Stimulated activated CD8-positive, alpha-beta memory T cell treated with anti-CD3 and anti-CD28 coated beads, Interleukin-2, amount 100 ng/mL, for 1 hour (primary cell): Measurements from ENCODE around the gene CHCHD10.
A peak's percentile ranks its signal among the peaks of the same experiment; 100 is the strongest.

Experiments
- DNase-seq, 2 donors: peaks; one replicate each; pipeline ENCODE4 v3.0.0-alpha.2; 2020; ENCODE audit warnings: low read depth in 2 of 2

Gene CHCHD10

GRCh38 chr22:23787910-23788309, 20.1 kb upstream of the CHCHD10 start:
- no peak for DNase-seq

GRCh38 chr22:23787600-23787896, 19.8 kb upstream of the CHCHD10 start:
- DNase-seq, result no peak

DNA sequence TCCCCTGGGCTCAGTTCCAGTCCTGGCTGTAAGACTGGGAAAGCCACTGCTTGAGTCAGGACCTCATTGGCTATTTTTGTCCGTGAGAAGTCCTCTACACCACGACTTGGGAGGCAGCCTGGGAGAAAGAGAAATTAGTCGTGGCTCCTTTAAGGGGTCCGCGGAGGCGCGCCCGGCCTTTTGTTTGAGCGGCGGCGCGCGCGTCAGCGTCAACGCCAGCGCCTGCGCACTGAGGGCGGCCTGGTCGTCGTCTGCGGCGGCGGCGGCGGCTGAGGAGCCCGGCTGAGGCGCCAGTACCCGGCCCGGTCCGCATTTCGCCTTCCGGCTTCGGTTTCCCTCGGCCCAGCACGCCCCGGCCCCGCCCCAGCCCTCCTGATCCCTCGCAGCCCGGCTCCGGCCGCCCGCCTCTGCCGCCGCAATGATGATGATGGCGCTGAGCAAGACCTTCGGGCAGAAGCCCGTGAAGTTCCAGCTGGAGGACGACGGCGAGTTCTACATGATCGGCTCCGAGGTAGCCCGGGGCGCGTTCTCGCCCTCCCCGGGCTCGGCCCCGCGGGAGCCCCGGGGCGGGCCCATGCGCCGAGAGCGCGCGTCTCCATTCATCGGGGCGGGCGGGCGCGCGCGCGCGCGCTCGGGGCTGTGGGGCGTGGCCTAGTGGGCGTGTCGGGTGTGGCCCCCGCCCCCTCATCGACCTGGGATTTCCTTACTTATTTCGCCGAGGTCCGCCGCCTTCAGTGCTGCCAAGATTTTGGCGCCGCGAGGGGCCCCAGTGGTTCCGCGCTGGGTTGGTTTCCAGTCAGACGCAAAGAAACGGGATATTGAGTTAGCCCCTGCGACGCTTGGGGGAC, 19.2 kb upstream of the CHCHD10 start, which contains the start of gene SMARCB1:
SMARCB1 (plus strand) TSS at position 215 of the 848 bp plus-strand sequence; CDS start at position 419, 204 bp downstream.
- DNase-seq, result peak; percentile 81 to 85

DNA sequence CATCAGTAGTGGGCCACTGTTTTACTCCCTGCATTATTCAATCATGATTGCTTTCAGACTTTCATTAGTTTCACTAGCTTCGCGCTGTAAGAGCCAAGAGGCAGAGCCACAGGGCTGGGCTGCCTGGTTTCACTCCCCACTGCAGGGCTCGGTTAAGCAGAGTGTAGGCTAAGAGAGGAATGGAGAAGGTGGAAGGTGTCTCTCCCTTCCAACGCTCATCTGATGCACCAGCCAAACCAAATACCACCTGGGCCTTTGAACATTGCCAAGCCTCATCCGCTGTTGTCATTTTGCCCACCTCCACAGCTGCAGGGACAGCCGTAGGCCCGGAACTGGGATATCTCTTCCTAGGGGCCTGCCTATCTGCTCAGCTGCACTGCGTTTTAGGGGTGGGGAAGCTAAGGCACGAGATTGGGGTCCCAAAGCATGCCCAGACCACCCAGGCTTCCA, 18.5 kb upstream of the CHCHD10 start:
- no peak for DNase-seq

DNA sequence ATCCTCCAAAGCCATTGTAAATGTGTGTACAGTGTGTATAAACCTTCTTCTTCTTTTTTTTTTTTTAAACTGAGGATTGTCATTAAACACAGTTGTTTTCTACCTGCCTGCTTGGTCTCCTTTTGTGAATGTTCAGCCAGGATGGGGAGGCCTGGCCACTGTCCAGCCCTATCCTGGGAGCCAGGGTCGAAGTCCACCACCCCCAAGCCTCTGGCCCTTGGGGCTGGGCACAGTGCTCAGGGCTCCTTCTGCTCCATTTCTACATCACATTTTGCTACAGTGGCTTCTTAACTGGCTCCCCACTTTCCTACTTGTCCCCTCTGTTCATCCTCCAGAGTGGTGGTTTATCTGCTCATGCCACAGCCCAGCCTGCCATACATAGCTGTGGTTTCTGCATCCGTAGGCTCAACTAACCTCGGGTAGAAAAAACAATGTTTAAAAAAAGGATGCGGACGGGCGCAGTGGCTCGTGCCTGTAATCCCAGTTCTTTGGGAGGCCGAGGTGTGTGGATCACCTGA, 16.5 kb upstream of the CHCHD10 start:
- no peak for DNase-seq

DNA sequence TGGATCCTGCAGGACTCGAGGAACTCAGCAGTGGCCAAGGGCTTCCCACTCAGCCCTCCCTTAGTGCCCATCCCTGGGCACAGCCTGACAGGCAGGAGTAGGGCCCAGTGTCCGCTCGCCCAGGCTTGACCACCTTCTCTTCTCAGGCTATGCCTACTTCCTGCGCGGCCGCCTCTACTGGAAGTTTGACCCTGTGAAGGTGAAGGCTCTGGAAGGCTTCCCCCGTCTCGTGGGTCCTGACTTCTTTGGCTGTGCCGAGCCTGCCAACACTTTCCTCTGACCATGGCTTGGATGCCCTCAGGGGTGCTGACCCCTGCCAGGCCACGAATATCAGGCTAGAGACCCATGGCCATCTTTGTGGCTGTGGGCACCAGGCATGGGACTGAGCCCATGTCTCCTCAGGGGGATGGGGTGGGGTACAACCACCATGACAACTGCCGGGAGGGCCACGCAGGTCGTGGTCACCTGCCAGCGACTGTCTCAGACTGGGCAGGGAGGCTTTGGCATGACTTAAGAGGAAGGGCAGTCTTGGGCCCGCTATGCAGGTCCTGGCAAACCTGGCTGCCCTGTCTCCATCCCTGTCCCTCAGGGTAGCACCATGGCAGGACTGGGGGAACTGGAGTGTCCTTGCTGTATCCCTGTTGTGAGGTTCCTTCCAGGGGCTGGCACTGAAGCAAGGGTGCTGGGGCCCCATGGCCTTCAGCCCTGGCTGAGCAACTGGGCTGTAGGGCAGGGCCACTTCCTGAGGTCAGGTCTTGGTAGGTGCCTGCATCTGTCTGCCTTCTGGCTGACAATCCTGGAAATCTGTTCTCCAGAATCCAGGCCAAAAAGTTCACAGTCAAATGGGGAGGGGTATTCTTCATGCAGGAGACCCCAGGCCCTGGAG, 15.7 kb upstream of the CHCHD10 start:
- DNase-seq, result no peak

DNA sequence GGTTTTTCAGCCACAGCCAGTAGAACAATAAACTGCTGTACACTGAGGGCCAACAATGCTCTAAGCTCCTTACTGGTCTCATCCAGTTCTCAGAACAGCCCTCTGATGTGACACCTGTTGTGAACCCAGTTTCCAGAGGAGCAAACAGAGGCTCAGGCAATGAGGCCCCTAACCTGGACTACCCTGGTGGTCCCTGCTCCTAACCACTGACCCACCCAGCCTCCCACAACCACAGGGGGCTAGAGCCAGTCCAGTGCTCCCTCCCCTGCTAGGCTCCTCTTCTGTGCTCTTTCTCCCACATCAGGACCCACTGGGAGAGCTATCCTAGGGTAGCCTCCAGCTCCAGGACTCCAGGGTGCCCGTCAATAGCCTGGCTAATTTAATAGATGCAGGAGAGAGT, 14.9 kb upstream of the CHCHD10 start:
- DNase-seq, result no peak

GRCh38 chr22:23782252-23782651, 14.5 kb upstream of the CHCHD10 start:
- no peak for DNase-seq

- DNase-seq, result no peak
These were observed 13.9 kb upstream of the CHCHD10 start for GRCh38 chr22:23781511-23782183.

GRCh38 chr22:23781065-23781464, 13.3 kb upstream of the CHCHD10 start:
- no peak for DNase-seq

DNA sequence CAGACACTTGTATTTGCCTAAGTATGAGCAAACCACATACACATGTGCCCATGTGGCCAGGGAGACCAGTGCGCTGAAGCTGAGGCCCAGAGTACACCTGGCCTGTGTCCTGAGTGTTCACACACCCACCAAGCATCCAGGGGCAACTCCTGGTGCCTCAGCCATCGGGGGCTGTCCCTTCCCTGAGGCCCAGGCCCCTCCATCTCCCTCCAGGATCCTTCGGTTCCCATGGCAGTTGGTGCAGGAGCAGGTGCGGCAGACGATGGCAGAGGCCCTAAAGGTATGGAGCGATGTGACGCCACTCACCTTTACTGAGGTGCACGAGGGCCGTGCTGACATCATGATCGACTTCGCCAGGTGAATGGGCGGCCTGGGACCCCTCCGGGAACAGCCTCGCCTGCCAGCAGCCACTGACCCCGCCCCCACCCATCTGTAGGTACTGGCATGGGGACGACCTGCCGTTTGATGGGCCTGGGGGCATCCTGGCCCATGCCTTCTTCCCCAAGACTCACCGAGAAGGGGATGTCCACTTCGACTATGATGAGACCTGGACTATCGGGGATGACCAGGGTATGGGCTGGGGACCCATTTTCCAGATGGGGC, 12.5 kb upstream of the CHCHD10 start:
- DNase-seq, result no peak

- DNase-seq, result no peak
These were observed 12.0 kb upstream of the CHCHD10 start for GRCh38 chr22:23779731-23780130.

DNA sequence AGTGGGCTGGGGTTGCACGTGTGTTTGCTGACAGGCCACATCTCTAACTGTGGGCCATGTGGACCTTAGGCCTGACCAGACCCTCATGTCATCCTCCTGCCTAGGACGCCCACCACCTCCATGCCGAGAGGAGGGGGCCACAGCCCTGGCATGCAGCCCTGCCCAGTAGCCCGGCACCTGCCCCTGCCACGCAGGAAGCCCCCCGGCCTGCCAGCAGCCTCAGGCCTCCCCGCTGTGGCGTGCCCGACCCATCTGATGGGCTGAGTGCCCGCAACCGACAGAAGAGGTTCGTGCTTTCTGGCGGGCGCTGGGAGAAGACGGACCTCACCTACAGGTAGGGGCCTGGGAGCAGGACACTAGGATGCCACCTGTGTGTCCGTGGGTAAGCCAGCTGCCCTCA, 11.3 kb upstream of the CHCHD10 start:
- no peak for DNase-seq

DNA sequence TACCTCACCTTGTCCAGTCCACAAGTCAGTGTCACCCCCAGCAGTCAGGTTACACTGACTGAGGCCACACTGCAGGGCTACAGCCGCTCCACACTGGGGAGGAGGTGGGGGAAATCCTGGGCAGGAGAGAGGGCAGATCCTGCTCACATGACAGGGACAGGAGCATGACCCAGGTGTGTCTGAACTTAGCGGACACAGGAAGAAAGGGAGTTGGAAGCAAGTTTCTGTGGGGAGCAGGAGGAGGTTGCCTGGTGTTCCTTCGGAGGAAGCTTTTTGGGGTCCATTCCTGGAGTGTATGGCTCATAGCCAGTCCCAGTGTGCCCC, 10.8 kb upstream of the CHCHD10 start:
- no peak for DNase-seq

GRCh38 chr22:23777776-23778576, 10.2 kb upstream of the CHCHD10 start:
- no peak for DNase-seq

DNA sequence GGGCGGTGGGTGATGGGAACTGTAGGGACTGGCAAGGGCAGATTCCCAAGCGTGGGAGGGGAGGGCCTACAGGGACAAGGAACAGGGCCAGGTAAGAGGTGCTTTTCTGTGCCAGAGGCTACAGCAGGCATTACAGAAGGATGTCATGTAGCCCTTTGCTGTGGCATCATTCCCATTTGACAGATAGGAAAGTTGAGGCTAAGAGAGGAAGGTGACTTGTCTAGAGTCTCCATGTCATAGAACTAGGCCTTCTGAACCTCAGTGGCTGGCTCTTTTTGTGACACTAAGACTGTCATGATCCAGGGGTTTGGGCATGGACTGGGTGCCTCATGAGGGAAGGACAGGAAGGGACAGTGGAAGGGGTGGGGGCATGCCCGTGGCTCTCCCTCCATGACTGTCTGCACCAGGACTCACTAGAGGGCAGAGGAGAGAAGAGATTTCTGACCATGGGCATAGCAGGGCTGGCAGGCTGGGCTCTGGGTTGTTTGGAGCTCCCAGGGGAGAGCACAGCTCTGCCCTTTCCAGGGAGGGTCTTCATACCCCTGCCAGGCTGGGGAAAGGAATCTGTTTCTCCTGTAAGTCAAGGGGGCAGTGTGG, 8.1 kb upstream of the CHCHD10 start:
- no peak for DNase-seq

DNA sequence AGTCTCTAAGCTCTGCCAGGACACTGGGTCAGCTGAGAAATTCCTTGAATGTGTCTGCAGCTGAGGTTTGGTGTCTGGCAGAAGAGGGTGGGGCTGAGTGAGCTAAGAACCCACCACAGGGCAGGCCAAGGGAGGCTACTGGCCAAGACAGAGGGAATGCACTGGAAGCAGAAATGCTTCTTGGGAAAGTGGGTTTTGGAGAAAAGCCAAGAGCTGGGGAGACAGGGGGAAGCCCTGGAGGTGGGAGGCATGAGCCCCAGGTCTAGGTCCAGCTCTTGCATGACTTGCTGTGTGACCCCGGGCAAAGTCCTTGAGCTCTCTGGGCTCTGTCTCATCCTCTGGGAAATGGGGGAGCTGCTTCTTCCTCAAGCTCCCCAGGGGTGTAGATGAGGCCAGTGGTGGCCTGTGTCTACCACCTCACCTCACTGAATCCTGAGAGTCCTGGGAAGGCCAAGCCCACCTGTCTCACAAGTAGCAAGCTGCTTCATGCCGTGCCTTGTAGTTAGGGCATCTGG, 7.2 kb upstream of the CHCHD10 start:
- DNase-seq, result no peak

GRCh38 chr22:23774114-23774921, 6.5 kb upstream of the CHCHD10 start:
- no peak for DNase-seq

DNA sequence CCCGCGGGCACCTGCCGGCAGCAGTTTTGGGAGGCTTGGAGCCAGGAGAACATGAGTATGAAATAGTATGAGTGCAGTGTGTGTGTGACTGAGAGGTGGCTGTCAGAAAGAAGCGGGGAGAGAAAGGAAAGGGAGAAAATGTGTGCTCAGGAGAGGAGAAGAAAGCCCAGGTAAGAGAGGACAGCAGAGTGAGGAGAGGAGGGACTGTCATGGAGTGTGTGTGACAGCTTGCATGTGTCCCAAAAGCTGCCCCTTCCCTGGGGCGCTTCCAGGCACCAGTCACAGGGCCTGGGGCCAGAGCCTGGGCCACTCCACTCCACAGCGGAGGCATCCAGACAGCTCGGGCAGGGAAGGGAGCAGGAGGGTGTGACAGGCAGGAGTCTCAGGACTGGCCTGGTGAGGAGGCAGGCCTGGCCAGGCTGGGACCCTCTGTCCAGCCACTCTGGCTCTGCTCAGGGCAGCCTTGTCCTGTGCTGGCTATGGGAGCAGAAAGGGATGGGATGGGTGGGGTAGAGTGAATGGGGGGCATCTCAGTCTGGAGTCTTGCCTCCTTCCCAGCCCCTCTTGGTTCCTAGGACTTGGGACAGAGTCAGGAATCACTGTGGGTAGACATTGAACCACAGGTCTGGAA, 5.8 kb upstream of the CHCHD10 start:
- DNase-seq, result no peak
